Subcutaneous adipose tissue (tissue), 4 donors: Measurements from ENCODE around the gene APH1A. TPM values are rescaled to one million over a fixed set of nuclear protein-coding genes. Genes with fewer than 3 reads are reported as not detected.

ENCODE experiments used
- total RNA-seq, 4 donors: library from RNA; depleted of rRNA; stranded (reverse); fragments of >200 nt; gene quantifications; one replicate each; pipeline ENCODE4 v1.1.0, GENCODE V29; 2016
- TF ChIP-seq, protein P1 (sequence below): fragments of 450-650 bp; IDR thresholded peaks from one replicate; pipeline ENCODE4 v1.5.1; 2016; ENCODE audit warnings: low read depth, mild to moderate bottlenecking, control low read depth, antibody characterized with exemption, moderate library complexity

The APH1A gene
- total RNA-seq, 4 donors from 2014 or later: 58.2 to 94.0 (median 72.4) TPM

GRCh38 chr1:150262388-150263320, 6.2 kb downstream of the APH1A start:
- TF ChIP-seq, protein P1, sequence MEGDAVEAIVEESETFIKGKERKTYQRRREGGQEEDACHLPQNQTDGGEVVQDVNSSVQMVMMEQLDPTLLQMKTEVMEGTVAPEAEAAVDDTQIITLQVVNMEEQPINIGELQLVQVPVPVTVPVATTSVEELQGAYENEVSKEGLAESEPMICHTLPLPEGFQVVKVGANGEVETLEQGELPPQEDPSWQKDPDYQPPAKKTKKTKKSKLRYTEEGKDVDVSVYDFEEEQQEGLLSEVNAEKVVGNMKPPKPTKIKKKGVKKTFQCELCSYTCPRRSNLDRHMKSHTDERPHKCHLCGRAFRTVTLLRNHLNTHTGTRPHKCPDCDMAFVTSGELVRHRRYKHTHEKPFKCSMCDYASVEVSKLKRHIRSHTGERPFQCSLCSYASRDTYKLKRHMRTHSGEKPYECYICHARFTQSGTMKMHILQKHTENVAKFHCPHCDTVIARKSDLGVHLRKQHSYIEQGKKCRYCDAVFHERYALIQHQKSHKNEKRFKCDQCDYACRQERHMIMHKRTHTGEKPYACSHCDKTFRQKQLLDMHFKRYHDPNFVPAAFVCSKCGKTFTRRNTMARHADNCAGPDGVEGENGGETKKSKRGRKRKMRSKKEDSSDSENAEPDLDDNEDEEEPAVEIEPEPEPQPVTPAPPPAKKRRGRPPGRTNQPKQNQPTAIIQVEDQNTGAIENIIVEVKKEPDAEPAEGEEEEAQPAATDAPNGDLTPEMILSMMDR: no peak

GRCh38 chr1:150261367-150261766, 7.4 kb downstream of the APH1A start:
- TF ChIP-seq, protein P1: no peak

DNA sequence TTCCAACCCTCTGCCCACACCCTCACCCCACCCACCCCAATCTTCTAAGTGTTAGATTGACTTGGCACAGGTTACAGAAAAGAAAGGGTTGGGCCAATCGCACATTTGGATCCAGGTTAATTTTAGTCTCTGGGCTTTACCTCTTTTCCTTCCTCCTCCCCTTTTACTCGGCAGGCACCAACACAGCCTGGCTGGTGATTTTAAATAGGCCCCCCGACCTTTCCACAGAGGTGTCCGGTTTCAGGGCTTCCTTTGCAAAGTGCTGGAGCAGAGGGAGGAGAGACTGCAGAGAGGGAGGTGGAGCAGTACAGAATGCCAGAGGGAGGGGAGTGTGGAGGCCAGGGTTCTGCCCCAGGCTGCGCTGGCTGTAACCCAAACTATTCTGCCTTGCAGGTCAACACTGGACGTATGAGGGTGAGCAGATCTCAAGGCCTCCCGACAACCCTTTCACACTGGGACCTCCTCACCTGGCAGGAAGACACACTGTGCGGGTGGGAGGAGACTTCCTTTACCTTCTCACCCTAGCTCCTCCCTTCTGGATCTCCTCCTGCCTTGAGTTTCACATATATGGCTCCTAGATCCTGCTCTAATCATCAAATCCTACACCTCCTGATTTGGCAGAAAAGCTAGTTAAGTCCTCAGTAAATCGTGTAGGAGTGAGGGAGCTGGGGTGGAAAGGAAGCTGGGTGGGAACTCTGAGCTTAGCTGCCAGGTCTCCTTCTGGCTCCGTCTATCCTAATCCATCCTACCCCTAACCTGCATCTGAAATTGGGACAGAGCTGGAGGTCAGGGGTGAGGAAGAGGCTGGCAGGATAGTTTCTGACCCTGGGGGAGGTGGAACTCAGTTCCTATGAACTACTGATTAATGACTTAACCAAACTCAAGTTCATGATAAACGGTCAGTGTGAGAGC, 8.8 kb downstream of the APH1A start:
- TF ChIP-seq, protein P1: no peak

DNA sequence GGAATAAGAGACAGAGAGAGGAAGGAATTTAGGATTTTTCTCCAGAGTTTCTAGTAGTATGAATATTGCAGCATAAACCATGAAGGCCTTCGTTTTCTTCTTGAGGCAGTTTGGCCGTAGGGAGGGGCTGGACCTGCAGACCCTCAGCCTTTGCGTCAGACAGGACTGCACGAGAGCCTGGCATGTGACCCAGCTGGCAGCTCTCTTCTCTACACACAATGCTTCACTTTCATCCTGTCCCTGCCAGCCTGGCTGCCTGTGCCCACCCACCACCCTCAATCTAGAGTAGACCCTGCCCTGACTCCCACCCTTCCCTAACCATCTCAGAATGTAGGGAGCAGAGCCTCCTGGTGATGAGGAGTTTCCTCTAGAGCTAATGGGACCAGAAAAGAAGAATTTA, 9.6 kb downstream of the APH1A start:
- TF ChIP-seq, protein P1: no peak

- TF ChIP-seq, protein P1: no peak
These were observed 10.9 kb downstream of the APH1A start, which contains the start of gene CA14 for GRCh38 chr1:150257624-150258585. Gene CA14 (plus strand): TSS chr1:150257774. CDS start chr1:150258129, 355 bp downstream.

DNA sequence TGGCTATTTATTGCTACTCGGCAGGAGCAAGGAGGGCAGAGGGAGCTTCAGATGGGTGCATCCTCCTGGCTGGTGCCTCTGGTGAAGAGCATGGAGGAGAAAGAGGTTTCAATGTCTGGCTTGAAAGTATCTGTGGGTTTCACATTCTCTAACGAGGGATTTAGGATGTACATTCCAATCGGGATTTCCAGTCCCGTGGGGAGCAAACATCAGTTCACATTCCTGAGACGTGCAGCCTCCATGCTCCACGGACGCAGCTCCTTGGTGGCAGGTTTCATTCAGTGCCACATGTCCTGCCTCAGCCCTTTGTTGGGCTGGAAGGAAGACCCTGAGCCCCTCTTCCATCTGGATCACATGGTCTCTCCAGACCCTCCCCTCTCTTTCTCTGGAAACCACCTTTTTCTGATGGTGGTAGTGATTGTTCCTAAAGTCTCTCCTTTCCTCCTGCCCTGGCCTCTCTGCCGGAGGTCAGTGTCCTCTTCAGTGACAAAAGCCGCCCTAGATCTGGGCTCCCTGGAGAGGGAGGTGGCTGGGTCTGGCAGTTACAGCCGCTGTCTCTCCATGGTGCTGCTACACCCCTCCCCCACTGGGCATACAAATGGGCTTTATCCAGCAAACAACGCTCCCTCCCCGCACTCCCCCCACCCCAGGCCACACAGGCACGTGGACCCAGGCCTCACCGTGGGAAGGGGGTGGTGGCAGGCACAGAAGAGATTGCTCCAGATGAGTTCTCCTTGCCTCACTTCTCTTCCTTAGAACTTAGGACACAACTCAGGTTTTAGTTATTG, 12.1 kb downstream of the APH1A start:
- TF ChIP-seq, protein P1: no peak
